Colonic mucosa (tissue), 4 donors: ENCODE results near the gene RAD51B. TPM values are rescaled to one million over a fixed set of nuclear protein-coding genes. Genes with fewer than 3 reads are reported as not detected.

ENCODE experiments used
- DNase-seq: peaks from one replicate; pipeline ENCODE4 v3.0.0-alpha.2; 2020
- H3K27ac ChIP-seq: fragments of 200-600 bp; one replicate; pipeline ENCODE4 v1.8.0; 2021
- H3K27me3 ChIP-seq: fragments of 200-600 bp; one replicate; pipeline ENCODE4 v1.8.0; 2021
- H3K36me3 ChIP-seq: fragments of 200-600 bp; one replicate; pipeline ENCODE4 v1.8.0; 2021
- H3K4me1 ChIP-seq: fragments of 200-600 bp; one replicate; pipeline ENCODE4 v1.8.0; 2021; ENCODE audit warnings: mild to moderate bottlenecking
- H3K4me3 ChIP-seq: fragments of 200-600 bp; one replicate; pipeline ENCODE4 v1.8.0; 2021
- H3K9ac ChIP-seq, 2 donors: one replicate each; pipeline ENCODE4 v1.7.0; 2013; ENCODE audit warnings: control low read depth in 2 of 2, low read depth in 2 of 2, low read length in 2 of 2
- H3K9me3 ChIP-seq: fragments of 200-600 bp; one replicate; pipeline ENCODE4 v1.8.0; 2021
- intact Hi-C: fragments of 100-400 bp; cut with DNase I; formaldehyde crosslinking; loops from one replicate; pipeline ENCODE4 v1.14.1; 2022
- total RNA-seq, 2 donors: library from RNA; stranded (reverse); fragmentation: NEBNext Ultra II Directional in 1 of 2; extraction: Animal tissue kit (Norgen Biotek cat#: 25700) in 1 of 2; gene quantifications; one replicate each; pipeline ENCODE4 v1.2.1, GENCODE V29; 2021
- TF ChIP-seq, protein P1 (sequence below): fragments of 200-600 bp; IDR thresholded peaks from one replicate; pipeline ENCODE4 v1.8.0; 2022; ENCODE audit warnings: antibody characterized with exemption, mild to moderate bottlenecking
- donor health status: healthy.
- donor health status: DM: no; HTN: no; CAD: no.
- donor health status: DM: no; HTN: no; CAD: no.

RAD51B gene
- total RNA-seq, 2 donors from 2014 or later, result 12.7 to 22.0 TPM

DNA sequence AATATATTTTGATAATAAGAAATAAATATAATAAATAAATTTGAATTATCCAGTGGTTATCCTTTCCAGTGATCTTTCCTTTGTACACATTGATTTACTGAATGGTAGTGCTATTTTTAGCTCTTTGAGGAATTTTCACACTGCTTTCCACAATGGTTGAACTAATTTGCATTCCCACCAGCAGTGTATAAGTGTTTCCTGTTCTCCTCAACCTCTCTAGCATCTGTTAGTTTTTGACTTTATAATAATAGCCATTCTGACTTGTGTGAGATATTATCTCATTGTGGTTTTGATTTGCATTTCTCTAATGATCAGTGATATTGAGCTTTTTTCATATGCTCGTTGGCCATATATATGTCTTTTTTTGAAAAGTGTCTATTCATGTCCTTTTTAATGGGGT, 333.7 kb downstream of the RAD51B start:
- Histone ChIP-seq H3K4me3 (no peak overlapping the region), H3K4me1 (no peaks in the 10 kb centered on the region), H3K9me3 (no peaks in the 10 kb centered on the region), H3K9ac (no peak overlapping the region), H3K27ac (no peak overlapping the region), H3K36me3 (no peaks in the 10 kb centered on the region), H3K27me3 (no peaks in the 10 kb centered on the region)
- intact Hi-C loops, result no loop called here
- DNase-seq, result no peak
- TF ChIP-seq, protein P1, sequence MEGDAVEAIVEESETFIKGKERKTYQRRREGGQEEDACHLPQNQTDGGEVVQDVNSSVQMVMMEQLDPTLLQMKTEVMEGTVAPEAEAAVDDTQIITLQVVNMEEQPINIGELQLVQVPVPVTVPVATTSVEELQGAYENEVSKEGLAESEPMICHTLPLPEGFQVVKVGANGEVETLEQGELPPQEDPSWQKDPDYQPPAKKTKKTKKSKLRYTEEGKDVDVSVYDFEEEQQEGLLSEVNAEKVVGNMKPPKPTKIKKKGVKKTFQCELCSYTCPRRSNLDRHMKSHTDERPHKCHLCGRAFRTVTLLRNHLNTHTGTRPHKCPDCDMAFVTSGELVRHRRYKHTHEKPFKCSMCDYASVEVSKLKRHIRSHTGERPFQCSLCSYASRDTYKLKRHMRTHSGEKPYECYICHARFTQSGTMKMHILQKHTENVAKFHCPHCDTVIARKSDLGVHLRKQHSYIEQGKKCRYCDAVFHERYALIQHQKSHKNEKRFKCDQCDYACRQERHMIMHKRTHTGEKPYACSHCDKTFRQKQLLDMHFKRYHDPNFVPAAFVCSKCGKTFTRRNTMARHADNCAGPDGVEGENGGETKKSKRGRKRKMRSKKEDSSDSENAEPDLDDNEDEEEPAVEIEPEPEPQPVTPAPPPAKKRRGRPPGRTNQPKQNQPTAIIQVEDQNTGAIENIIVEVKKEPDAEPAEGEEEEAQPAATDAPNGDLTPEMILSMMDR, result no peak

DNA sequence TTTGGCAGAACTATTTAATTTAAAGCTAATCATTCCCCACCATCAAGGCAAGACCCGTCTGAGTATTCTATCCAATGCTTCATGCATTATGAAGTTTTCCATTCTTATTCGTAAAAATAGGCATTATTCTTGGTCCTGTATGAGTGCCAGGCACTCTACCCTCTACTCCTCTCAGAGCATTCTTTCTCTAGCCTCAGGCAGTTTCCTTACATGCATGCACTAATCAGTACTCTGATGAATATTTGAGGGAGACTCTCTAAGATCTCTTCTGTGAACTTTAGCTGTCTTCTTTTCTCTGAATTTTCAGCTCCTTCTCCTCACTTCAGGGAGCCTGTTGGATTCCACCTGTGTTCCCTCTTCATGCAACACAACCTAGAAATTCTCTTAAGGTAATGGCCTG, 334.7 kb downstream of the RAD51B start:
- H3K36me3 ChIP-seq, result no peaks in the 10 kb centered on the region
- intact Hi-C loops, result no loop called here
- H3K4me1 ChIP-seq, result no peaks in the 10 kb centered on the region
- no peak overlapping the region for H3K27ac ChIP-seq
- DNase-seq, result no peak
- no peaks in the 10 kb centered on the region for H3K27me3 ChIP-seq
- H3K4me3 ChIP-seq, result no peak overlapping the region
- no peak overlapping the region for H3K9ac ChIP-seq
- TF ChIP-seq, protein P1, result no peak
- H3K9me3 ChIP-seq, result no peaks in the 10 kb centered on the region

DNA sequence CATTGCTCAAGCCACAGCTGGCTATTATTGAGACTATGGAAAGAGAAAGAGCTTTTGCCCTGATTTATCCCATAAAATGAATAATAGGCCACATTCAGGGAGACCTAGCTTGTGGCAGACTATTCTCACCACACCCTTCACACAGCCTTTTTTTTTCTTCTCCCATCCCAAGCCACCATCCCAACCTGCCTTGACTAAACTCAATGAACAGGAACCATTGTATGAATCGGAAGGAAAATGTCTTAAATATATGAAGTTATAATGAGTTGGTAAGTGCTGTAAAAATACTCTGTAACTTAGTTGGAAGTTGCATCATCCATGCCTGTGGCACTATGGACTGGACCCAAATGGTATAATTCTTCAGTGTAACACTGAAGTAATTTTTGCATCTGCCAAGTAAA, 338.4 kb downstream of the RAD51B start:
- no peak for DNase-seq
- no peaks in the 10 kb centered on the region for H3K27me3 ChIP-seq
- TF ChIP-seq, protein P1, result no peak
- intact Hi-C loops, result no loop called here
- no peaks in the 10 kb centered on the region for H3K4me1 ChIP-seq
- peak overlapping the region; percentile 37 for H3K27ac ChIP-seq
- no peaks in the 10 kb centered on the region for H3K9me3 ChIP-seq
- H3K36me3 ChIP-seq, result no peaks in the 10 kb centered on the region
- H3K4me3 ChIP-seq, result no peak overlapping the region
- H3K9ac ChIP-seq, result no peak overlapping the region

DNA sequence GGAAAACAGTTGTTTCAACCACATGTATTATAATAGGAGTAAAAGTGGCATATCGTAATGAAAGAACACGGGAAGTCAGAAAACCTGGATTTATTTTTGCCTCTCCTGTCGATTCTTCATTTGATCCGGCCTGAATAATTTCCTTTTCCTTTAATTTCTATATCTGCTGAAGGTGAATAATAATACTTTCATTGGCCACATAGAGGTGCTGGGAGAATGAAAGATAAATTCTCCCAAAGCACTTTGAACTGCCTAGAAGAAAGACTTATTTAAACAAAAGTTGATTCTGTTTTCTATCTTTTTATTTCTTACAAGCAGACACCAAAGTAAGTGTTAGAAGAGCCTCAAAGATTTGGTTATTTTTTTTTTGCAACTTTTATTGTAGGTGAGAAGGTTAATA, 339.1 kb downstream of the RAD51B start:
- TF ChIP-seq, protein P1, result no peak
- H3K27me3 ChIP-seq, result no peaks in the 10 kb centered on the region
- no peaks in the 10 kb centered on the region for H3K36me3 ChIP-seq
- no peaks in the 10 kb centered on the region for H3K9me3 ChIP-seq
- no peak overlapping the region for H3K4me3 ChIP-seq
- no peaks in the 10 kb centered on the region for H3K4me1 ChIP-seq
- no peak for DNase-seq
- no peak overlapping the region for H3K9ac ChIP-seq
- intact Hi-C loops, result no loop called here
- peak overlapping the region; percentile 37 for H3K27ac ChIP-seq

DNA sequence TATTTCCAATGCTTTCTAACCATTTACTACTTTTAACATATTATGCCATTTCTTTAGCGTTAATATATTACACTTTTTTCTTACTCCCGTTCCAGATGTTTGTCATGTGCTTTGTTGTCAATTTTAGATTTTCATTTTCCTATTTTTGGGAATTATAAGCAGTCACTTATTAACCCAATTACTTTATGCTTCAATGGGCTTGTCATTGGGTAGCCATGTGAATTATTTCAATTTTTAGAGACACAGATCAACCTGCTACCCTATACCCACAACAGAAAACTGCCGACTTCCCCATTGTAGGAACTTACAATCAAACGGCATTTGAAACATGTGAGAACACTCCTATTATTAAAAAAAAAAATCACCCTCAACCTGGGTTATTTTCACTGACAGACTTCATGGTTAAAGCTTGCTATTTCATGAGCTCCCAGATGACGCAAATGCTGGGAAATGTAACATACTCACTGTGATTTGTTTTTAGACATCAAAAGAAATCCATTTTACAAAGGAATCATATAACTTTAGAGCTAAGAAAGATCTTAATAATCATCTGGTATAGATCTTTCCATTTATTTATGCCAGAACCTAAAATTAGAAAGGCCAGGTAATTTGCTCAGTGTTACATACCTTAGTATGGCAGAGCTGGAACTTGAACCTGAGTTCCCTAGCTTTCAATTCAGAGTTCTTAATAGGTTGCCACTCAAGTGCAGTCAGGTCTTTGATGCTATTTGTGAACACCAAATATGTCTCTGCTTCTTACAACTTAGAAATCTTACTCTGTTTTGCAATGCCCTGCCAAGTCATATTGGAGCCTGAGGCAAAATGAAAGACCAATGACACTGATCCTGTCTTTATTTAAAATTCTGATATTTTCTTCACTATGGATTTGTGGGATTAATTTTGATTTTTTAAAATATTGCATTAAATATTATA, 340.4 kb downstream of the RAD51B start:
- DNase-seq, result no peak
- Histone ChIP-seq H3K36me3 (no peaks in the 10 kb centered on the region), H3K9ac (no peak overlapping the region), H3K27ac (no peak overlapping the region), H3K4me1 (no peaks in the 10 kb centered on the region), H3K4me3 (no peak overlapping the region), H3K27me3 (no peaks in the 10 kb centered on the region), H3K9me3 (no peaks in the 10 kb centered on the region)
- TF ChIP-seq, protein P1, result no peak
- intact Hi-C loops, result no loop called here
